Gastrocnemius medialis (tissue), 4 donors: Measurements from ENCODE around the gene B3GLCT. TPM values are rescaled to one million over a fixed set of nuclear protein-coding genes. Genes with fewer than 3 reads are reported as not detected.
A peak's percentile ranks its signal among the peaks of the same experiment; 100 is the strongest.

ENCODE experiments used
- ATAC-seq, 2 donors: fragments of 150-250 bp; one replicate each; pipeline ENCODE4 v1.9.1; 2016
- DNase-seq, 2 donors: peaks; one replicate each; pipeline ENCODE4 v3.0.0-alpha.2; 2019
- H3K27ac ChIP-seq, 4 donors: fragments of 200-600 bp; sonication (generic); 1 replicate in 1 of 4; 2 replicates in 3 of 4; pipeline ENCODE4 v1.5.1; 2016 to 2018; ENCODE audit warnings: mild to moderate bottlenecking in 2 of 4, moderate library complexity in 1 of 4
- H3K27me3 ChIP-seq, 3 donors: fragments of 200-600 bp; sonication (generic) in 2 of 3; 1 replicate in 1 of 3; 2 replicates in 2 of 3; pipeline versions ENCODE4 v1.5.1 to v1.6.0; 2016 to 2019; ENCODE audit warnings: mild to moderate bottlenecking in 1 of 3, moderate library complexity in 1 of 3
- H3K36me3 ChIP-seq, 2 donors: fragments of 200-600 bp; sonication (generic) in 1 of 2; one replicate each; pipeline ENCODE4 v1.5.1; 2017 to 2018
- H3K4me1 ChIP-seq, 2 donors: fragments of 200-600 bp; sonication (generic) in 1 of 2; one replicate each; pipeline ENCODE4 v1.5.1; 2016 to 2017; ENCODE audit warnings: mild to moderate bottlenecking in 2 of 2
- H3K4me3 ChIP-seq, 4 donors: fragments of 200-600 bp; sonication (generic) in 3 of 4; 1 replicate in 1 of 4; 2 replicates in 3 of 4; pipeline ENCODE4 v1.5.1; 2016 to 2019; ENCODE audit warnings: mild to moderate bottlenecking in 2 of 4
- H3K9me3 ChIP-seq, 3 donors: fragments of 200-600 bp; sonication (generic) in 2 of 3; 1 replicate in 1 of 3; 2 replicates in 2 of 3; pipeline ENCODE4 v1.5.1; 2016 to 2019
- CTCF ChIP-seq, 5 experiments: fragments of 450-650 bp in 3 of 5; fragments of 200-600 bp in 2 of 5; sonication (generic) in 2 of 5; IDR thresholded peaks in 4 of 5; conservative IDR thresholded peaks in 1 of 5; 1 replicate in 4 of 5; 2 replicates in 1 of 5; pipeline ENCODE4 v1.5.1; 2016 to 2019; ENCODE audit warnings: antibody characterized with exemption in 5 of 5, mild to moderate bottlenecking in 3 of 5, moderate library complexity in 3 of 5
- POLR2A ChIP-seq, 2 donors: fragments of 450-650 bp; IDR thresholded peaks; one replicate each; pipeline ENCODE4 v1.6.1; 2017; ENCODE audit warnings: antibody characterized with exemption in 2 of 2, mild to moderate bottlenecking in 2 of 2, moderate library complexity in 2 of 2
- in situ Hi-C, 4 donors: fragments of 200-750 bp; cut with MboI; loops; one replicate each; pipeline versions ENCODE4 v1.15.0 to v1.8.0; 2017; ENCODE audit warnings: low sequenced_read_pairs in 4 of 4
- intact Hi-C: fragments of 100-400 bp; cut with DNase I; formaldehyde crosslinking; loops from one replicate; pipeline ENCODE4 v1.15.1; 2023; ENCODE audit warnings: low total_unique reads
- total RNA-seq, 4 donors: library from RNA; depleted of rRNA; stranded (reverse); fragments of >200 nt; gene quantifications; one replicate each; pipeline versions ENCODE4 v1.1.0 to v1.2.3, GENCODE V29; 2016

The B3GLCT gene
- 1 to 10 TPM; 2.4 to 4.8 (median 3.6) TPM for total RNA-seq

GRCh38 chr13:31199849-31200636 lies at the start of gene B3GLCT:
Gene B3GLCT, plus strand, starts transcription at chr13:31199975. Its CDS starts 110 bp downstream, at chr13:31200085.
- Histone ChIP-seq H3K27ac (peak within 1 kb of the TSS; percentile 81 to 94 (median 91)), H3K4me3 (peak within 1 kb of the TSS; percentile 62 to 77 (median 68)), H3K9me3 (no peaks in the 10 kb centered on the region), H3K36me3 (no peaks in the 10 kb centered on the region), H3K4me1 (peaks cover 12 to 13% of the 10 kb centered on the region in 2 donors), H3K27me3 (no peaks in the 10 kb centered on the region)
- DNase-seq = peak; percentile 43 to 68
- ATAC-seq = peak; percentile 87 to 93
- intact Hi-C loops = loop anchor here (1.0 kb wide), 2 partner anchors 24 to 38 kb away; no protein-coding TSS in a partner anchor
- in situ Hi-C loops = no loop called here
- peak; percentile 17 to 42 for TF ChIP-seq POLR2A (IDR thresholded peaks at IDR 0.05)
- peak; percentile 70 to 99 (median 88) for TF ChIP-seq CTCF (IDR thresholded peaks at IDR 0.05 in 4 of 5, conservative IDR thresholded peaks at IDR 0.05 in 1 of 5)

GRCh38 chr13:31150315-31150985 lies 49.3 kb upstream of the B3GLCT start:
- in situ Hi-C loops = loop anchor here in 1 of 4 donors (25.0 kb wide), 1 partner anchor 538 kb away; the partner anchor contains the start of gene USPL1
- Histone ChIP-seq H3K36me3 (peaks cover 3 to 97% of the 10 kb centered on the region in 2 donors), H3K27me3 (no peaks in the 10 kb centered on the region), H3K9me3 (no peaks in the 10 kb centered on the region), H3K4me3 (no peak overlapping the region), H3K27ac (no peak overlapping the region), H3K4me1 (peaks cover 0 to 8% of the 10 kb centered on the region in 2 donors)
- ATAC-seq = no peak
- TF ChIP-seq CTCF (IDR thresholded peaks at IDR 0.05 in 4 of 5, conservative IDR thresholded peaks at IDR 0.05 in 1 of 5) (no peak), POLR2A (IDR thresholded peaks at IDR 0.05) (no peak)
- DNase-seq = no peak
- intact Hi-C loops = no loop called here

GRCh38 chr13:31151837-31152236 lies 47.9 kb upstream of the B3GLCT start:
- Histone ChIP-seq H3K36me3 (peaks cover 3 to 88% of the 10 kb centered on the region in 2 donors), H3K27me3 (no peaks in the 10 kb centered on the region), H3K4me1 (peaks cover 0 to 8% of the 10 kb centered on the region in 2 donors), H3K4me3 (no peak overlapping the region), H3K9me3 (no peaks in the 10 kb centered on the region), H3K27ac (no peak overlapping the region)
- in situ Hi-C loops (loop anchor here in 1 of 4 donors (25.0 kb wide), 1 partner anchor 540 kb away; the partner anchor contains the start of gene USPL1), intact Hi-C loops (no loop called here)
- DNase-seq (no peak), ATAC-seq (no peak)
- TF ChIP-seq POLR2A (IDR thresholded peaks at IDR 0.05) = no peak
- no peak for TF ChIP-seq CTCF (IDR thresholded peaks at IDR 0.05 in 4 of 5, conservative IDR thresholded peaks at IDR 0.05 in 1 of 5)

- Histone ChIP-seq H3K36me3 (peaks cover 0 to 69% of the 10 kb centered on the region in 2 donors), H3K27ac (peak overlapping the region in 1 of 4 donors; percentile 44), H3K9me3 (no peaks in the 10 kb centered on the region), H3K4me1 (peaks cover 7 to 15% of the 10 kb centered on the region in 2 donors), H3K27me3 (no peaks in the 10 kb centered on the region), H3K4me3 (no peak overlapping the region)
- ATAC-seq (peak; percentile 52 to 66), DNase-seq (no peak)
- in situ Hi-C loops (loop anchor here in 1 of 4 donors (25.0 kb wide), 1 partner anchor 543 kb away; the partner anchor contains the start of gene USPL1), intact Hi-C loops (no loop called here)
- no peak for TF ChIP-seq CTCF (IDR thresholded peaks at IDR 0.05 in 4 of 5, conservative IDR thresholded peaks at IDR 0.05 in 1 of 5)
- no peak for TF ChIP-seq POLR2A (IDR thresholded peaks at IDR 0.05)
Observed at GRCh38 chr13:31154939-31155338, 44.8 kb upstream of the B3GLCT start.
